HG02610 (cell line): ENCODE results near the gene RHOT2.
A peak's percentile ranks its signal among the peaks of the same experiment; 100 is the strongest.

ENCODE experiments used
- ATAC-seq: cut with Tn5 transposase; IDR thresholded peaks from one replicate; pipeline ENCODE4 v1.9.1; 2021; ENCODE audit warnings: mild to moderate bottlenecking, moderate library complexity; ENCODE audit not compliant: unreplicated experiment

RHOT2 gene

DNA sequence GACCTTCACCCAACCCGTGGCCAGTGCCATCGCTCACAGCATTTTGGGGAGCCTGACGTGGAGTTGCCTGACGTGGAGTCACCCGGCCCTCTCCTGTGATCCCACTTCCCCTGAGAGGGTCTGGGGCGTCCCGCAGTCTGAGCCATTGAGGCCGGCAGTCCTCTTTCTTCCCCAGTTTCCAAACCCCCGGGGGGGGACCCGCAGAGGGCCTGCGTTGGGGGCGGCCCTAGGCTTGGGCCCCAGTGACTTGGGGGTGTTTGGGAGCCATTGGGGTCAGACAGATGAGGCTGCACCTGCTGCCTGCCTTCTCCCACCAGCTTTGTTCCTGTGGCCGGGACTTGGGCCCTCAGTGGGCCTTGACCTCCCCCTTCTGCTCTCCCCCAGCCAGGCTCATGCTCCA lies 1.7 kb downstream of the RHOT2 start:
- no peak for ATAC-seq

DNA sequence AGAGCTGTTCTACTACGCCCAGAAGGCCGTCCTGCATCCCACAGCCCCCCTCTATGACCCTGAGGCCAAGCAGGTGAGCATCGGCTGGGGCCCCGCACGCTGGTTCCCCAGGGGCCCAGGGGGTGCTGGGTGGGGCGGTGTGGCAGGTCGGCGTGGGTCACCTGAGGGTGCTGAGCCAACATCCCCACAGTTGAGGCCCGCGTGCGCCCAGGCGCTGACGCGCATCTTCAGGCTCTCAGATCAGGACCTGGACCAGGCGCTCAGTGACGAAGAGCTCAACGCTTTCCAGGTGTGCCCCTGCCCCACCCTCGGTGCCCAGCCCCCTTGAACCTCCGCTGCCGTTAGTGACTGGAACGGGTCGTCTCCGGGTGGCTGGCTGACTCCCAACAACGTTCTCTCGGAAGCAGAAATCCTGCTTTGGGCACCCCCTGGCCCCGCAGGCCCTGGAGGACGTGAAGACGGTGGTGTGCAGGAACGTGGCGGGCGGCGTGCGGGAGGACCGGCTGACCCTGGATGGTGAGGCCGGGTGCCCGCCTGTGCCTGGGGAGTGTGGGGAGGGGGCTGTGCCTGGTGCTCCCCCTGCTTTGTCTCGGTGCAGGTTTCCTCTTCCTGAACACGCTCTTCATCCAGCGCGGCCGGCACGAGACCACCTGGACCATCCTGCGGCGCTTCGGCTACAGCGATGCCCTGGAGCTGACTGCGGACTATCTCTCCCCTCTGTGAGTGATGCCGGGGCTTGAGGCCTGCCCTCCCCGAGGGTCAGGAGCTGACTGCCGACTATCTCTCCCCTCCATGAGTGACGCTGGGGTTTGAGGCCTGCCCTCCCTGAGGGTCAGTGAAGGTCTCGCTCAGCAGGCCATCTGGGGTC lies 2.8 kb downstream of the RHOT2 start:
- no peak for ATAC-seq

DNA sequence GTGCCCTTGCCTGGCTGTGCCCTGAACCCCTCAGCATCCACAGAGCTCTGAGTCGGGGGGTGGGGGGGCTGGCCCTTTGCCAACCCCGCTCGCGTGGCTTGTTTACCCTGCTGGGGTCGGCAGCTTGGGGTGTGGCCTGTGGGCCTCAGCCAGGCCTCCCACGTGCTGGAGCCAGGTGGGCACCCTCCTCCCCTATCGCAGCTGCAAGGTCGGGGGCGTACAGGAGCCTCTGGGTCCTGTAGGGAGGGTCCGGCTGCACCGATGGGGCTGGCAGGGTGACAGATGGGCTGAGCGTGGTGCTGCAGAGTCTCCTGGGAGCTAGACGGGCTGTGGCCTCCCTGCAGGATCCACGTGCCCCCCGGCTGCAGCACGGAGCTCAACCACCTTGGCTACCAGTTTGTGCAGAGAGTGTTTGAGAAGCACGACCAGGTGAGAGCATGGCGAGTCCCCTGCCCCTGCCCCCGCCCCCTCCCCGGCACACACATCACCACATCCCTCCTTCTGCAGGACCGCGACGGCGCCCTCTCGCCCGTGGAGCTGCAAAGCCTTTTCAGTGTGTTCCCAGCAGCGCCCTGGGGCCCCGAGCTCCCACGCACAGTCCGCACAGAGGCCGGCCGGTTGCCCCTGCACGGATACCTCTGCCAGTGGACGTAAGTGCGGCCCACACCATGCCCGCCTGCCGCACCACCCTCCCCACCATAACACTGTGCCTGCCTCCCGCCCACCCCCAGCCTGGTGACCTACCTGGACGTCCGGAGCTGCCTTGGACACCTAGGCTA lies 3.6 kb downstream of the RHOT2 start:
- ATAC-seq = no peak

DNA sequence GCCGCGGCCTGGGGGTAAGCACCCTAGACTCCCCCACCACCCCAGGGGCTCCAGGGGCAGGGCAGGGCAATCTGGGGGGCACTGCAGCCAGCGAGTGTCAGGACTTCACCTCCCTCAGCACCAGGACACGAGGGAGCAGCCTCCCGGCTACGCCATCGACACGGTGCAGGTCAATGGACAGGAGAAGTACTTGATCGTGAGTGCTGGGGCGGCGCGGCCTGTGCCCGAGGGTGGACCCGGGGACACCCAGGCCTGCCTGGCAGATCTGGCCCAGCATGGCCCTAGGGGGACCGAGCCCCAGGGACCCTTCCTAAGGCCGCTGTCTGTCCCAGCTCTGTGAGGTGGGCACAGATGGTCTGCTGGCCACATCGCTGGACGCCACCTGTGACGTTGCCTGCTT lies 4.4 kb downstream of the RHOT2 start:
- ATAC-seq = no peak

DNA sequence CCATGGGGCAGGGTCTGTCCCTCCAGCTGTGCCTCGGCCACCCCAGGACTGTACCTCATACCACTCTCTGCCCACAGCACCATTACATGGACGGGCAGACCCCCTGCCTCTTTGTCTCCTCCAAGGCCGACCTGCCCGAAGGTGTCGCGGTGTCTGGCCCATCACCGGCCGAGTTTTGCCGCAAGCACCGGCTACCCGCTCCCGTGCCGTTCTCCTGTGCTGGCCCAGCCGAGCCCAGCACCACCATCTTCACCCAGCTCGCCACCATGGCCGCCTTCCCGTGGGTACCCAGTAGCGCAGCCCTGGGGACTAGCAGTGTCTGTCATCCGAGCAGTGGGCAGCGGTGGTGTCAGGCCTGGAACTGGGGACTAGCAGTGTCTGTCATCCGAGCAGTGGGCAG lies 4.9 kb downstream of the RHOT2 start:
- no peak for ATAC-seq

DNA sequence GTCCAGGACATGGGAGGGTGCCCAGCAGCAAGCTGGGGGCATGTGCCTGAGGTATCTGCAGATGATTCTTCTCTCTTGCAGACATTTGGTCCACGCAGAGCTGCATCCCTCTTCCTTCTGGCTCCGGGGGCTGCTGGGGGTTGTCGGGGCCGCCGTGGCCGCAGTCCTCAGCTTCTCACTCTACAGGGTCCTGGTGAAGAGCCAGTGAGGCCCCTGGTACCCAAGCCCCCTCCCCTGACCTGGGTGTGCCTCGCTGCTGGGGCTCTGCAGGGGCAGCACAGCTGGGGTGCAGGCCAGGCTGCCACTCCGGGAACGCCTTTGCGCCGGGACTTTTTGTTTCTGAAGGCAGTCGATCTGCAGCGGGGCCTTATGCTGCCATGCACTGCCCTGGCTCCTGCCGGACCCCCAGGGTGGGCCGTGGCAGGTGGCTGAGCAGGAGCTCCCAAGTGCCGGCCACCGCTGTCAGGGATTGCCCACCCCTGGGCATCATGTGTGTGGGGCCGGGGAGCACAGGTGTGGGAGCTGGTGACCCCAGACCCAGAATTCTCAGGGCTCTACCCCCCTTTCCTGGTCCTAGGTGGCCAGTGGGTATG lies 5.6 kb downstream of the RHOT2 start:
- ATAC-seq = no peak

DNA sequence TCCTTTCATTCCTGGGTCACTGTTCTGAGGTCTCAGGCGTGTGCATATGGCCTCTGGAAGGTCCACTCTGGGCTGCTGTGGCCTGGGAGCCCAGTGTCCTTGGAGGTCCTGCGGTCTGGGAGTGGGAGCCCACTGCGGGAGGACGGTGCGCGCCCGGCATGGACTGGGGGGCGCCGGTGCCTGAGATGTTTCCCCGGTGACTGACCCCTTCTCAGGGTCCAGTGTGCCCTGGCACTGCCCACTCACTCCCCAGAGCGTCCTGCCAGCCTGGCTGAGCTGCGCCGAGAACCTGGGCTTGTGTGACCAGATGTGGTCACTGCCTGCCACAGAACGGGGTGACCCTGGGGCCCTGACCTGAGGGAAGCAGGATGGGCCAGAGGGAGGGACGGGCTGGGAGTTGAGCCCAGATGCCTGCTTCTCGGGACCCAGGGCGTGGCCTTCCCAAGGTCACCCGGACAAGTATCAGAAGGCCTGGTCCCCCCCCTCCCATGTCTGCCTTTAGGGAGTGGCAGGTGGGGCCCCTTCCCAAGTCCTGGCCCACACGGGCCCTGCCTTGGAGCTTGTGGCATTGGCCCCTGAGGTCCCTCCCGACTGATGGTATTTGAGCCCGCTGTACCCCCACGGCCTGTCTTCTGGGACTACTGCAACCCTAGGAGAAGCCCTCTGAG lies 6.4 kb downstream of the RHOT2 start:
- no peak for ATAC-seq

DNA sequence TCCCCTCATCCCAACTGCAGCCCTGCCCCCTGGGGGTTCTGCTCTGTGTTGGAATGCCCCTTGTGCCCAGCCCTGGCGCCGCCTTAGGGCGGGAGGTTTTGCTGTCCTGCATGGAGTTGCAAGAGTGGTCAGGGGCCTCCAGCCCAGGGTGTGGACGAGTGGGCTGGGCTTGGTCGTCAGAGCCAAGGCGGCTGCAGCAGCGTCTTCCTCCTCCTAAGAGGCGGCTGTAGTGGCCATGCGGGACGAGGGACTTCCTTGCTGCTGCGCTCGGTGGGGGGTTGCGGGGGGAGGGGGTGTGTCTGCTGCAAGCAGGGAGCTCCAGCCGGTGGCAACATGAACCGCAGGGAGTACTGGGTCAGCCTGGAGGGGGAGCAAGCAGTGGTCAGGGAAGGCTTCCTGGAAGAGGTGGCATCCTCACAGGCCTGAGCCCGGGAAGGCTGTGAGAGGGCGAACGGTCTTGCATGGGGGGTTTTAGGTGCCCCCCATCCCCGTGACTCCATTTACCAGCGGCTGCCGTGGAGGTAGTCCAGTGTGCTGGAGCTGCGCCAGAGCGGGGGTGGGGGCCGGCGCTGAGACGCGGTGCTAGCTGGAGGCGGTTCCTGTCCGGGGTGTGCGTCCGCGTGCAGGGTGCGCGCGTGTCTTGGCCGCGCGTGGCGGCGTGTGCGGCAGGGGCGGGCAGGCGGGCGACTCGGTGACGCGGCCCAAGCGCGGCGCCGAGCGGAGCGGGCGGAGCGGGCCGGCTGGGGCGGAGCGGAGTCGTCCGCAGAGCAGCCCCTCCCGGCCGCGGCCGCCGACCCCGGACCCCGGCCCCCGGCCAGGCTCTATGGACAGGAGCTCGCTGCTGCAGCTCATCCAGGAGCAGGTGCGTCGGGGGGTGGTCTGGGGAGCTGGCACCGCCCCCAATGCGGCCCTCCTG lies 7.3 kb downstream of the RHOT2 start, which contains the start of gene RHBDL1:
RHBDL1 (plus strand) TSS at position 704 of the 916 bp plus-strand sequence; CDS start at position 824, 120 bp downstream.
- no peak for ATAC-seq

DNA sequence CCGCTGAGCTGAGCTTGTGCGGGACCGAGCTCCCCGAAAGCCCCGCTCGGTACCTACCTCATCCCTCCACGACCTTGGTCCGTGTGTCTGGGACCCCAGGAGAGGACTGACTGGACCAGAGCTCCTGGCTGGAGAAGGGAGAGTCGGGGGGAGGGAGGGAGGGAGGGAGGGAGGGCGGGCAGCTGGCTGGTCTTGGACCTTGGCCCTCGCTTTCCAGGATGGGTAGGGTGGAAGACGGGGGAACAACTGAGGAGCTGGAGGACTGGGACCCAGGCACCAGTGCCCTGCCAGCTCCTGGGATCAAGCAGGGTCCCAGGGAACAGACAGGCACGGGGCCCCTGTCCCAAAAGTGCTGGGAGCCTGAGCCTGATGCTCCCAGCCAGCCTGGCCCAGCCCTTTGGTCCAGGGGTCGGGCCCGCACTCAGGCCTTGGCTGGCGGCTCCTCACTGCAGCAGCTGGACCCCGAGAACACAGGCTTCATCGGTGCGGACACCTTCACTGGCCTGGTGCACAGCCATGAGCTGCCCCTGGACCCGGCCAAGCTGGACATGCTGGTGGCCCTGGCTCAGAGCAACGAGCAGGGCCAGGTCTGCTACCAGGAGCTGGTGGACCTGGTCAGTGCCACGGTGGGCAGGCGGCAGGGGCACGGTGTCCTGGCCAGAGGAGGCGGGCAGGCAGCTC lies 8.1 kb downstream of the RHOT2 start:
- no peak for ATAC-seq

DNA sequence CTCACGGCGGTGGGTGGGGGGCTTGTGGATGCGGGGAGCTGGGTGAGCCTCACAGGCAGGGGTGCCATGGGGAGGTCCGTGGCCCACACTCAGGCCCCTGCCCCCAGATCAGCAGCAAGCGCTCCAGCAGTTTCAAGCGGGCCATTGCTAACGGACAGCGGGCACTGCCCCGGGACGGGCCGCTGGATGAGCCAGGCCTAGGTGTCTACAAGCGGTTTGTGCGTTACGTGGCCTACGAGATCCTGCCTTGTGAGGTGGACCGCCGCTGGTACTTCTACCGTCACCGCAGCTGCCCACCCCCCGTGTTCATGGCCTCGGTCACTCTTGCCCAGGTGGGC lies 8.6 kb downstream of the RHOT2 start:
- no peak for ATAC-seq

DNA sequence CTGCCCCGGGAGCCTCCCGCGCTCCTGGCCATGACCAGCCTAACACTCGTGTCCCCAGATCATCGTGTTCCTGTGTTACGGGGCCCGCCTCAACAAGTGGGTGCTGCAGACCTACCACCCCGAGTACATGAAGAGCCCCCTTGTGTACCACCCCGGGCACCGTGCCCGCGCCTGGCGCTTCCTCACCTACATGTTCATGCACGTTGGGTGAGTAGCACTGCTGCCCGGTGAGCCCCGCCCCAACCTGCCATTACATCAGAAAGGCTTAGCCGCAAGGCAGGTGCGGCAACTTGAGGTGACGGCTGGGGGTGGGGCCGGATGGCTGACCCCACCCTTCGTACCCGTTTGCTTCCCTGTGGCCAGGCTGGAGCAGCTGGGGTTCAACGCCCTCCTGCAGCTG lies 9.0 kb downstream of the RHOT2 start:
- no peak for ATAC-seq

DNA sequence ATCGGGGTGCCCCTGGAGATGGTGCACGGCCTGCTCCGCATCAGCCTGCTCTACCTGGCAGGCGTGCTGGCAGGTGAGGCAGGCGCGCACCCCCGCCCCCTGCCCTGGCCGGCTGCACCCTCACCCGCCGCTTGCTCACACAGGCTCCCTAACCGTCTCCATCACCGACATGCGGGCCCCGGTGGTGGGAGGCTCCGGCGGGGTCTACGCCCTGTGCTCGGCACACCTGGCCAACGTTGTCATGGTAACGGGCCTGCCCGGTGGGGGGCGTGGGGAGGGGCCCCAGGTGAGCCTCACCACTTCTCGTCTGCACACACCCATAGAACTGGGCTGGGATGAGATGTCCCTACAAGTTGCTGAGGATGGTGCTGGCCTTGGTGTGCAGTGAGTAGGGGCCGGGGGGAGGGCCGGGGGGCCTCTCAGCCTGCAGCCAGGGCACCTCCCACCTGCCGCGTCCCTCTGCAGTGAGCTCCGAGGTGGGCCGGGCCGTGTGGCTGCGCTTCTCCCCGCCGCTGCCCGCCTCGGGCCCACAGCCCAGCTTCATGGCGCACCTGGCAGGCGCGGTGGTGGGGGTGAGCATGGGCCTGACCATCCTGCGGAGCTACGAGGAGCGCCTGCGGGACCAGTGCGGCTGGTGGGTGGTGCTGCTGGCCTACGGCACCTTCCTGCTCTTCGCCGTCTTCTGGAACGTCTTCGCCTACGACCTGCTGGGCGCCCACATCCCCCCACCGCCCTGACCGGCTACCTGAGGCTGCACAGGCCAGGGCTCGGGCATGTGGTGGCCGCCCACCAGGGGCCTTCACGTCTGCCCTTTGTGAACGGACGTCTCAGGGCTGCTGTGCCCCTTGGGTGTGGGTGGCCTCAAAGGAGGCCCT lies 9.6 kb downstream of the RHOT2 start:
- no peak for ATAC-seq

DNA sequence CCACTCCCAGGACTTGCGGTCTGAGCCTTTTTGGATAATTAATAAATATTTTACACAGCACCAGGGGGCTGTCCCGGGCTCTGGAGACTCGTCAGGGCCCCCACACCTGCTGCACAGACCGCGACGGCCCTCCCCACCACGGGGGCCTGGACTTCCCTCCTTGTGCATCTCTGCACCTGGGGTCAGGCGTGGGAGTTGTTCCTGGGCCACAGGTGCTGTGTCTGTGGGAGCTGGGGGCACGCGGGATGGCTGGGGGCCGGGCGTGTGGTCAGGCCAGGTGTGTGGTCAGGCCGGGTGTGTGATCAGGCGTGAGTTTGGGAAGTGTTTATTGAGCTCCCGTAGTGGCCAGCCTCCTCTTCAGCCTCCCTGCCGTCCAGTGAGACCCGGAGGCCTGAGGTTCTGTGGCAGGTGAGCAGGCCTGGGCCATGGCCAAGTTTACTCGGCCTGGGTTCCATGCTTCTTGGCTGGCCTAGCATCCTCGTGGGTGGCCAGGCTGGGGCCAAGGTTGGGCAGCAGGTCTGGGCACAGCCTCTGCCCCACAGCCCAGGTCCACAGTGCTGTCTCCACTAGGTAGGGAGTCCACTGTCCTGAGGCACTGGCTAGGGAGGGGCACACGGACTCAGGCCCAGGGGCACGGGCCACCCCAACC lies 10.4 kb downstream of the RHOT2 start:
- ATAC-seq = no peak

DNA sequence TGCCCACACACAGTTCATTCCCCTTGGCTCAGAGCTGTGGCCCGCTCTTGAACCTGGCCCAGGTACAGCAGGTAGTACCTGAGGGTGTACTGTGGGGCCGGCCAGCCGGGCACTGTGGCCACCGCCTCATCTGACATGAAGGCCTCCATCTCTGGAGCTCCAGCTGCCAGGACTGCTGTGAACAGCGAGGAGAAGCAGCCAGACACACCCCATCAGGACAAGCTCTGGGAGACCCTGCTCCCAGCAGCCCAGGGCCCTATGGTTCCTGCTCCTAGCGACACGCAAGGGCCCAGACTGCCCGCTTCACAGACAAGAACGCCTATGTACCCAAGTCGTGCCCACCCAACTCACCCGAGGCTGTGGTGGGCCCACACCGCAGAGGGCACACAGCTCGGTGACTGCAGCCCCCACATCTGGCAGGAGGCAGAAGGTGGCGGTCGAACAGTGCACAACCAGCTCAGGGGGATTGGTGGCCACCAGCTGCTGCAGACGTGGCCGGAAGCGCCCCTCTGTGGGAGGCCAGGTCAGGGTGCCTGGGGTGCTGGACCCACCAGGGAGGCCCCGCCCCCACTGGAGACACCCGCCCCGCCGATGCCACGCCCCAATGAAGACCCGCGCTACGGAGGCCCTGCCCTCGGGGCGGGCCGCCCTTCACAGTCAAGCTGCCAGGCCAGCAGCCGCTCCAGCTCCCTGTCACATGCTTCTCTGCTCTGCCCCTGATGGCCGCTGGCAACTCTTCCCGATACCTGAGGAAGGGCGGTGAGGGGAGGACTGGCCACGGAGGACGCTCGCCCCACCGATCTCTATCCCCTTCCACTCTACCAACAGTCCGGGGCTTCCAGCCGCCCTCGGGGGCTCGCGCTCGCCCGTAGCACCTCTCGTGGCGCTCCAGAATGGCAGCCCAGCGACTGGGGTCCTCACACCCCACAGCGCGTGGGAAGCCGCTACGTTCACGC lies 11.2 kb downstream of the RHOT2 start:
- ATAC-seq = no peak

DNA sequence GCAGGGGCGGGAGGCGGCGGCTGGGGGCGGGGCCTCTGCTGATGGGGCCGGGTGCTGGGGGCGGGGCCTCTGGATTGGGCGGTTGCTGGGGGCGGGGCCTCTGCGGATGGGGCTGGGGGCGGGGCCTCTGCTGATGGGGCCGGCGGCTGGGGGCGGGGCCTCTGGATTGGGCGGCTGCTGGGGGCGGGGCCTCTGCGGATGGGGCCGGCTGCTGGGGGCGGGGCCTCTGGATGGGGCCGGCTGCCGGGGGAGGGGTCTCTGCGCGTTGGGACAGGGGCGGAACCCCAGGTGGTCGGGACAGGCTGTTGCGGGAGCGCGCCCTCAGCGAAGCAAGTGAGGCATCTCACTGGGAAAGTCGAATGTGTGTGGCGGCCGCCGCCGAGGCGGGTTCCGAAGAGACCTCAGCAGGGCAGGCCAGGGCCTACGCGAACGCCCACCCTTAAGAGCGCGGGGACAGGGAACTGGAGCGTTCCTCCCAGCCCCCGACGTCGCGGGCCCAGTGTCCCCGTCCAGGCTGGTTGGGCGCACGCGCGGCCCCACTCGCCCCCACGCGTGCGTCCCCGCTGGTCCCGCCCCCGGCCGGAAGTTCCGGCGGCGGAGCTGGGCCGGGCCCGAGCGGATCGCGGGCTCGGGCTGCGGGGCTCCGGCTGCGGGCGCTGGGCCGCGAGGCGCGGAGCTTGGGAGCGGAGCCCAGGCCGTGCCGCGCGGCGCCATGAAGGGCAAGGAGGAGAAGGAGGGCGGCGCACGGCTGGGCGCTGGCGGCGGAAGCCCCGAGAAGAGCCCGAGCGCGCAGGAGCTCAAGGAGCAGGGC lies 12.1 kb downstream of the RHOT2 start, which contains the start of gene STUB1:
STUB1 (plus strand) TSS at position 597 of the 811 bp plus-strand sequence; CDS start at position 713, 116 bp downstream.
- peak; percentile 34 for ATAC-seq

DNA sequence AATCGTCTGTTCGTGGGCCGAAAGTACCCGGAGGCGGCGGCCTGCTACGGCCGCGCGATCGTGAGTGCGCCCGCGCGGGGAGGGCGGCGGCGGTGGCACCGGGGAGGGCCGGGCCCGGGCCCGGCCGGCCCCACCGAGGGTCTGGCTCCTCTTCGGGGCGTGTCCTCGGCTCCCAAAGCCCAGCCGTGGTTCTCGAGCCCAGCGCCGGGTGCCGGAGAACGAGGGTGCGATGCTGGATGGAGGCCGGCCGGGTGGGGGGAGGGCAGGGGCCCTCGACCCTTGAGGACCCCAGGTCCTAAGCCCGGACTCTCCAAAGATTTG lies 12.7 kb downstream of the RHOT2 start:
- ATAC-seq = no peak
